H1 (cell line): ENCODE data around the gene SLC39A11. TPM values are rescaled to one million over a fixed set of nuclear protein-coding genes. Genes with fewer than 3 reads are reported as not detected.

Experiments used
- CTCF ChIA-PET: fragments of 300-600 bp; sonication (Branson Sonifier 250); formaldehyde crosslinking; loops from one replicate; lab custom pipeline; 2021; ENCODE audit not compliant: partially characterized antibody; lab: Charles Lee
- POLR2A ChIA-PET: fragments of 300-600 bp; sonication (Branson Sonifier 250); formaldehyde crosslinking; loops from one replicate; lab custom pipeline; 2021; ENCODE audit warnings: inconsistent platforms; ENCODE audit not compliant: partially characterized antibody; lab: Charles Lee
- DNase-seq, 2 experiments: peaks; one replicate each; pipeline versions ENCODE4 v3.0.0 to v3.0.0-alpha.2; 2010 to 2022; ENCODE audit warnings: low spot score in 2 of 2, low read depth in 1 of 2, mixed read lengths in 1 of 2
- FAIRE-seq: peaks from 2 replicates; lab custom pipeline; 2011; peaks lifted over from hg19 to GRCh38; lab: Jason Lieb, UNC
- H2AFZ ChIP-seq: 2 replicates; pipeline ENCODE4 v1.8.1; 2012; ENCODE audit warnings: low read length, inconsistent platforms
- H2AK5ac ChIP-seq: 2 replicates; pipeline ENCODE4 v1.6.1; 2013; ENCODE audit warnings: low read depth, low read length
- H2BK120ac ChIP-seq: replicated peaks from 2 replicates; pipeline ENCODE3; 2013; ENCODE audit warnings: low read depth, low read length, inconsistent platforms
- H2BK12ac ChIP-seq: 2 replicates; pipeline ENCODE4 v1.6.1; 2013; ENCODE audit warnings: low read depth, low read length
- H2BK15ac ChIP-seq: 2 replicates; pipeline ENCODE4 v1.6.1; 2013; ENCODE audit warnings: low read length
- H2BK20ac ChIP-seq: 2 replicates; pipeline ENCODE4 v1.6.1; 2013; ENCODE audit warnings: low read length
- H2BK5ac ChIP-seq: 2 replicates; pipeline ENCODE4 v1.6.1; 2013; ENCODE audit warnings: low read depth, low read length
- H3K14ac ChIP-seq: 2 replicates; pipeline ENCODE4 v1.6.1; 2013; ENCODE audit warnings: inconsistent platforms; ENCODE audit not compliant: insufficient read length
- H3K18ac ChIP-seq: 2 replicates; pipeline ENCODE4 v1.6.1; 2013; ENCODE audit warnings: low read length; ENCODE audit errors: extremely low read depth
- H3K23ac ChIP-seq: 2 replicates; pipeline ENCODE4 v1.6.1; 2013; ENCODE audit warnings: inconsistent platforms; ENCODE audit not compliant: insufficient read length
- H3K23me2 ChIP-seq: 2 replicates; pipeline ENCODE4 v1.6.1; 2013; ENCODE audit warnings: low read depth, low read length
- H3K27ac ChIP-seq: 2 replicates; pipeline ENCODE4 v1.6.1; 2011; ENCODE audit warnings: low read depth, low read length, inconsistent platforms
- H3K27me3 ChIP-seq, 4 experiments: replicated peaks in 1 of 4; 1 replicate in 1 of 4; 2 replicates in 3 of 4; pipeline versions ENCODE4 v1.6.1 to v1.8.1; 2011 to 2013; ENCODE audit warnings: low read length in 3 of 4, mild to moderate bottlenecking in 3 of 4, inconsistent platforms in 2 of 4, mixed read lengths in 2 of 4, moderate library complexity in 1 of 4; ENCODE audit not compliant: control insufficient read depth in 3 of 4, insufficient read depth in 3 of 4; ENCODE audit errors: extremely low read depth in 1 of 4
- H3K36me3 ChIP-seq, 4 experiments: 2 replicates each; pipeline versions ENCODE4 v1.6.1 to v1.8.1; 2011 to 2013; ENCODE audit warnings: mild to moderate bottlenecking in 4 of 4, low read length in 3 of 4, moderate library complexity in 2 of 4, control low read depth in 1 of 4, inconsistent platforms in 1 of 4; ENCODE audit not compliant: insufficient read depth in 4 of 4, control insufficient read depth in 2 of 4
- H3K4ac ChIP-seq: replicated peaks from 2 replicates; pipeline ENCODE3; 2013; ENCODE audit warnings: low read length, low read depth, mixed read lengths, inconsistent platforms; ENCODE audit not compliant: insufficient read length
- H3K4me1 ChIP-seq, 4 experiments: replicated peaks in 1 of 4; 1 replicate in 1 of 4; 2 replicates in 3 of 4; pipeline versions ENCODE4 v1.6.1 to v1.8.1; 2011 to 2013; ENCODE audit warnings: low read length in 3 of 4, inconsistent platforms in 2 of 4, mixed read lengths in 1 of 4; ENCODE audit not compliant: insufficient read depth in 4 of 4, control insufficient read depth in 3 of 4
- H3K4me2 ChIP-seq, 2 experiments: 2 replicates each; pipeline versions ENCODE4 v1.6.1 to v1.8.1; 2011 to 2013; ENCODE audit warnings: low read depth in 2 of 2, low read length in 2 of 2, control low read depth in 1 of 2, inconsistent platforms in 1 of 2, mild to moderate bottlenecking in 1 of 2; ENCODE audit not compliant: insufficient read depth in 1 of 2
- H3K4me3 ChIP-seq, 4 experiments: fragments of 200-600, 300-600 bp in 1 of 4; sonication (generic), shearing (Covaris generic), sonication (Bioruptor Twin) in 1 of 4; 2 replicates each; pipeline versions ENCODE4 v1.5.1 to v1.8.1; 2011 to 2016; ENCODE audit warnings: low read length in 4 of 4, low read depth in 3 of 4, control low read depth in 2 of 4, inconsistent platforms in 2 of 4, mild to moderate bottlenecking in 2 of 4, mixed read lengths in 1 of 4, moderate library complexity in 1 of 4; ENCODE audit not compliant: insufficient read depth in 2 of 4; ENCODE audit errors: extremely low read depth in 1 of 4
- H3K56ac ChIP-seq: replicated peaks from 2 replicates; pipeline ENCODE3; 2013; ENCODE audit warnings: low read depth, mild to moderate bottlenecking, mixed read lengths, low read length, inconsistent platforms; ENCODE audit not compliant: insufficient read length
- H3K79me1 ChIP-seq: 2 replicates; pipeline ENCODE4 v1.6.1; 2013; ENCODE audit warnings: low read depth, low read length, control low read depth
- H3K79me2 ChIP-seq, 2 experiments: 2 replicates each; pipeline versions ENCODE4 v1.6.1 to v1.8.1; 2012 to 2013; ENCODE audit warnings: low read length in 2 of 2, mild to moderate bottlenecking in 2 of 2, inconsistent platforms in 1 of 2; ENCODE audit not compliant: insufficient read depth in 2 of 2, control insufficient read depth in 1 of 2
- H3K9ac ChIP-seq, 4 experiments: replicated peaks in 1 of 4; 1 replicate in 1 of 4; 2 replicates in 3 of 4; pipeline versions ENCODE4 v1.6.1 to v1.8.1; 2011 to 2013; ENCODE audit warnings: low read depth in 3 of 4, low read length in 3 of 4, control low read depth in 2 of 4, mild to moderate bottlenecking in 2 of 4, moderate library complexity in 2 of 4, inconsistent platforms in 1 of 4; ENCODE audit errors: extremely low read depth in 1 of 4
- H3K9me3 ChIP-seq, 2 experiments: 2 replicates each; pipeline versions ENCODE4 v1.6.1 to v1.8.1; 2012 to 2013; ENCODE audit warnings: mild to moderate bottlenecking in 2 of 2, moderate library complexity in 2 of 2, control low read depth in 1 of 2, inconsistent platforms in 1 of 2, low read depth in 1 of 2, low read length in 1 of 2, mixed read lengths in 1 of 2; ENCODE audit not compliant: insufficient read depth in 2 of 2
- H4K20me1 ChIP-seq, 2 experiments: replicated peaks in 1 of 2; 2 replicates each; pipeline versions ENCODE3 to v1.8.1; 2011 to 2013; ENCODE audit warnings: inconsistent platforms in 2 of 2, low read length in 2 of 2, mild to moderate bottlenecking in 1 of 2; ENCODE audit not compliant: insufficient read depth in 2 of 2, control insufficient read depth in 1 of 2
- H4K5ac ChIP-seq: 2 replicates; pipeline ENCODE4 v1.6.1; 2013; ENCODE audit warnings: low read length, low read depth, mixed read lengths, inconsistent platforms; ENCODE audit not compliant: insufficient read length
- H4K8ac ChIP-seq: 2 replicates; pipeline ENCODE4 v1.8.0; 2013; ENCODE audit warnings: mild to moderate bottlenecking, moderate library complexity, low read length, inconsistent platforms; ENCODE audit not compliant: insufficient read depth; ENCODE audit errors: extremely low read depth
- H4K91ac ChIP-seq: replicated peaks from 2 replicates; pipeline ENCODE3; 2013; ENCODE audit warnings: low read length, mixed read lengths, inconsistent platforms; ENCODE audit not compliant: insufficient read length
- BACH1 ChIP-seq: IDR thresholded peaks from 2 replicates; pipeline ENCODE4 v1.6.1; 2012; ENCODE audit warnings: low read length, improper control_type of control experiment
- CBX8 ChIP-seq: fragments of 300-800, 300-1000 bp; sonication (generic); IDR thresholded peaks from 2 replicates; pipeline ENCODE4 v1.7.1; 2016; ENCODE audit warnings: low read depth, low read length, borderline replicate concordance
- CHD2 ChIP-seq: IDR thresholded peaks from 2 replicates; pipeline ENCODE4 v1.6.1; 2012; ENCODE audit warnings: low read length, improper control_type of control experiment
- JUND ChIP-seq: IDR thresholded peaks from 2 replicates; pipeline ENCODE4 v1.6.1; 2011; ENCODE audit warnings: mild to moderate bottlenecking, improper control_type of control experiment, low read length
- KDM1A ChIP-seq: fragments of 200-600, 300-600 bp; sonication (generic); IDR thresholded peaks from 2 replicates; pipeline ENCODE4 v1.7.1; 2016; ENCODE audit warnings: mild to moderate bottlenecking, low read length, borderline replicate concordance
- KDM4A ChIP-seq: IDR thresholded peaks from one replicate; pipeline ENCODE4 v1.7.1; 2012; ENCODE audit warnings: low read depth, mild to moderate bottlenecking, moderate library complexity, low read length, inconsistent platforms; ENCODE audit not compliant: severe bottlenecking
- KDM5A ChIP-seq: fragments of 200-600 bp; IDR thresholded peaks from 2 replicates; pipeline ENCODE4 v1.7.1; 2012; ENCODE audit warnings: mild to moderate bottlenecking, low read length, inconsistent platforms, mixed read lengths
- PHF8 ChIP-seq: fragments of 200-600 bp; sonication (generic); conservative IDR thresholded peaks from 2 replicates; pipeline ENCODE4 v1.7.1; 2012; ENCODE audit warnings: low read depth, mild to moderate bottlenecking, inconsistent platforms, low read length, moderate library complexity
- POLR2A ChIP-seq, 2 experiments: IDR thresholded peaks; 1 replicate in 1 of 2; 2 replicates in 1 of 2; pipeline ENCODE4 v1.6.1; 2011; ENCODE audit warnings: low read depth in 2 of 2, low read length in 2 of 2, mild to moderate bottlenecking in 2 of 2; ENCODE audit errors: control extremely low read depth in 1 of 2
- RBBP5 ChIP-seq: IDR thresholded peaks from 2 replicates; pipeline ENCODE4 v1.7.1; 2012; ENCODE audit warnings: low read depth, mild to moderate bottlenecking, inconsistent platforms, low read length, moderate library complexity, borderline replicate concordance
- RNF2 ChIP-seq: fragments of 200-900, 300-1000 bp; sonication (generic); IDR thresholded peaks from 2 replicates; pipeline ENCODE4 v1.7.1; 2016; ENCODE audit warnings: borderline replicate concordance, low read depth, mild to moderate bottlenecking, antibody characterized with exemption, low read length; ENCODE audit not compliant: poor library complexity, severe bottlenecking; ENCODE audit errors: missing control alignments
- SAP30 ChIP-seq: fragments of 300-600 bp; sonication (generic); IDR thresholded peaks from 2 replicates; pipeline ENCODE4 v1.7.1; 2012; ENCODE audit warnings: low read length, moderate library complexity, mild to moderate bottlenecking, inconsistent platforms; ENCODE audit not compliant: insufficient read depth, insufficient replicate concordance
- SIN3A ChIP-seq, 2 experiments: IDR thresholded peaks in 1 of 2; conservative IDR thresholded peaks in 1 of 2; 2 replicates each; pipeline ENCODE4 v1.6.1; 2011 to 2012; ENCODE audit warnings: low read length in 2 of 2, improper control_type of control experiment in 1 of 2, low read depth in 1 of 2, mild to moderate bottlenecking in 1 of 2
- SP4 ChIP-seq: IDR thresholded peaks from 2 replicates; pipeline ENCODE4 v1.6.1; 2012; ENCODE audit warnings: low read length, inconsistent platforms
- TBP ChIP-seq: IDR thresholded peaks from 2 replicates; pipeline ENCODE4 v1.6.1; 2011; ENCODE audit warnings: low read depth, low read length, improper control_type of control experiment
- WGBS, 2 experiments: shearing (Covaris generic) in 1 of 2; methylation state at CpG; one replicate each; pipeline versions ENCODE4 v1.1.6 to v1.1.7; 2013 to 2015; ENCODE audit warnings: low lambda C conversion rate in 2 of 2, mixed read lengths in 2 of 2, inconsistent platforms in 1 of 2, low coverage in 1 of 2, missing lambda C conversion rate in 1 of 2; ENCODE audit not compliant: insufficient replicate concordance in 2 of 2, insufficient coverage in 1 of 2, insufficient read length in 1 of 2; ENCODE audit errors: extremely low coverage in 1 of 2, missing lambda C conversion rate in 1 of 2; 5-methylcytosine and 5-hydroxymethylcytosine counted together
- polyA plus RNA-seq, 7 experiments: library from polyadenylated mRNA; depleted of rRNA in 3 of 7; stranded (reverse) in 5 of 7; unstranded in 2 of 7; fragments of >200 nt in 5 of 7; fragments of 200-250 nt in 2 of 7; gene quantifications; 1 replicate in 5 of 7; 2 replicates in 1 of 7; 4 replicates in 1 of 7; pipeline versions ENCODE4 v1.2.1 to v1.2.3, GENCODE V29; 2011 to 2013; ENCODE audit warnings: missing spikeins in 2 of 7, mixed read lengths in 2 of 7
- total RNA-seq: library from RNA; stranded (reverse); fragmentation: NEBNext Ultra II Directional; extraction: Animal tissue kit (Norgen Biotek cat#: 25700); gene quantifications from 2 replicates; pipeline ENCODE4 v1.2.1, GENCODE V29; 2021

SLC39A11 gene
- total and polyA plus RNA-seq, 2 of the 8 experiments (the other 6 are each of a cell fraction or from before 2014, with no cell fraction given) = 12.2 to 19.6 TPM

DNA sequence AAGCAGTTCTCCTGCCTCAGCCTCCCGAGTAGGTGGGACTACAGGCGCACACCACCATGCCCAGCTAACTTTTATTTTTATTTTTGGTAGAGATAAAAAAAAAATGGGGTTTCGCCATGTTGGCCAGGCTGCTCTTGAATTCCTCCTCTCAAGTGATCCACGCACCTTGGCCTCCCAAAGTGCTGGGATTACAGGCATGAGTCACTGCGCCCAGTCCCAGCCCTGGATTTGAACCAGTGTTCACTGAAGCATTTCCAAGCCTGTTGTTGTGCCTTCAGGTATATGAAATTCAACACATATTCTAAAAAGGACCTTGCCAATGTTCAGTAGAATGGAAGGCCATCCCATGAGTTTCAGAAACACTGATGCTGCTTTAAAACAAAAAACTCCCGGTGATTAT is 165.3 kb downstream of the SLC39A11 start:
- POLR2A ChIA-PET = no interaction called here
- Histone ChIP-seq H3K56ac (no peak overlapping the region), H2BK12ac (no peak overlapping the region), H3K23ac (no peak overlapping the region), H2BK15ac (no peak overlapping the region), H3K23me2 (no peaks in the 10 kb centered on the region), H3K27me3 (no peaks in the 10 kb centered on the region), H3K4me2 (no peak overlapping the region), H3K79me2 (no peaks in the 10 kb centered on the region), H4K91ac (no peak overlapping the region), H2AFZ (no peak overlapping the region), H3K4ac (no peak overlapping the region), H3K79me1 (no peaks in the 10 kb centered on the region), H3K27ac (no peak overlapping the region), H3K4me3 (no peak overlapping the region), H3K36me3 (no peaks in the 10 kb centered on the region), H3K18ac (no peak overlapping the region), H2AK5ac (no peak overlapping the region), H3K14ac (no peak overlapping the region), H2BK20ac (no peak overlapping the region), H3K4me1 (no peaks in the 10 kb centered on the region), H3K9me3 (no peaks in the 10 kb centered on the region), H3K9ac (no peak overlapping the region), H2BK5ac (no peak overlapping the region), H2BK120ac (no peak overlapping the region), H4K20me1 (no peaks in the 10 kb centered on the region), H4K5ac (no peak overlapping the region), H4K8ac (no peak overlapping the region)
- CTCF ChIA-PET = interaction anchor here (1.3 to 1.9 kb wide), 2 partner anchors 28 to 58 kb away, joined by 4 read pairs; no protein-coding TSS in a partner anchor
- FAIRE-seq (no peak), DNase-seq (no peak)
- WGBS, 2 experiments = 85% methylated on average over 6 of the region's 6 CpGs; no CpG with 5 or more reads in 1 of the 2 experiments
- no peak for TF ChIP-seq SAP30
- TF ChIP-seq POLR2A (IDR thresholded peaks at IDR 0.05; ENCODE audit: control extremely low read depth in 1 of 2, low read depth in 2 of 2, low read length in 2 of 2) = no peak
- TF ChIP-seq RBBP5 = no peak
- no peak for TF ChIP-seq SIN3A (conservative IDR thresholded peaks at IDR 0.05 in 1 of 2, IDR thresholded peaks at IDR 0.05 in 1 of 2; ENCODE audit: low read depth in 1 of 2, low read length in 2 of 2)
- TF ChIP-seq KDM1A = no peak
- no peak for TF ChIP-seq KDM5A
- TF ChIP-seq PHF8 = no peak
- TF ChIP-seq SP4 = no peak
- no peak for TF ChIP-seq JUND
- no peak for TF ChIP-seq CHD2
- TF ChIP-seq RNF2 = no peak
- TF ChIP-seq BACH1 = no peak
- TF ChIP-seq TBP = no peak
- no peak for TF ChIP-seq KDM4A
- no peak for TF ChIP-seq CBX8
